ENCODE data around the gene MYO16. TPM values are rescaled to one million over a fixed set of nuclear protein-coding genes. Genes with fewer than 3 reads are reported as not detected.

Gene MYO16
- total and polyA plus RNA-seq, 9 donors: under 0.01 to 0.37 (median 0.16) TPM; not detected in 2

DNA sequence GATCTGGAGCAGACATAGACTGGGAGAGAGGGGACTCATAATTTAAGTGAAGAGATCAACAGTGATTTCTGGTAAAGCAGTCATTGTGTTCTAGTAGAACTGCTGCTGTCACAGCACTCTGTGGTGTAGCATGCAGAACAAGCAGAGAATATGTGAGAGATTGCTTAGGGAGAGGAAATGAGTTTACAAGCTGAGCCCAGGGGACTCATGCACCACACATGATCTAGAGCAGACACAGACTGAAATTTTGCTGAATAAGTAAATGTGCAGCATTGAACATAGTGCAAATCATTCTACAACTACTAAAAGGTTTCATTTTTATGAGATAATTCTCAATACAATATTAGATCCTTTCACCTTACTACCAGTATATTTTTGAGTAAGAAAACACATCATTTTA, 125.7 kb downstream of the MYO16 start:
- H3K9me3 ChIP-seq: no peaks in the 10 kb centered on the region
- no peak overlapping the region for H3K27ac ChIP-seq
- TF ChIP-seq POLR2A (IDR thresholded peaks at IDR 0.05): no peak
- TF ChIP-seq EP300 (IDR thresholded peaks at IDR 0.05): no peak
- no peak for TF ChIP-seq CTCF (IDR thresholded peaks at IDR 0.05)
- no peaks in the 10 kb centered on the region for H3K27me3 ChIP-seq
- no peaks in the 10 kb centered on the region for H3K36me3 ChIP-seq
- intact Hi-C loops (cut with DNase I): no loop called here
- no peak for DNase-seq
- H3K4me1 ChIP-seq (ENCODE audit: insufficient read depth): no peaks in the 10 kb centered on the region
- H3K4me3 ChIP-seq: no peak overlapping the region

GRCh38 chr13:108760129-108760528, 130.7 kb downstream of the MYO16 start:
- DNase-seq: no peak
- H3K36me3 ChIP-seq: no peaks in the 10 kb centered on the region
- 52 to 70% (median 61%) methylated on average over 1 of the region's 1 CpG for WGBS, 3 donors
- H3K4me3 ChIP-seq: no peak overlapping the region
- H3K27me3 ChIP-seq: no peaks in the 10 kb centered on the region
- H3K27ac ChIP-seq: no peak overlapping the region
- TF ChIP-seq EP300 (IDR thresholded peaks at IDR 0.05): no peak
- no peaks in the 10 kb centered on the region for H3K9me3 ChIP-seq
- H3K4me1 ChIP-seq (ENCODE audit: insufficient read depth): no peaks in the 10 kb centered on the region
- intact Hi-C loops (cut with DNase I): no loop called here

GRCh38 chr13:108760541-108760940, 131.1 kb downstream of the MYO16 start:
- H3K9me3 ChIP-seq: no peaks in the 10 kb centered on the region
- TF ChIP-seq EP300 (IDR thresholded peaks at IDR 0.05): no peak
- no peak for TF ChIP-seq CTCF (IDR thresholded peaks at IDR 0.05)
- no peak for TF ChIP-seq POLR2A (IDR thresholded peaks at IDR 0.05)
- WGBS, 3 donors: 54 to 63% (median 56%) methylated on average over 3 of the region's 3 CpGs
- H3K4me1 ChIP-seq (ENCODE audit: insufficient read depth): no peaks in the 10 kb centered on the region
- H3K27me3 ChIP-seq: no peaks in the 10 kb centered on the region
- no peak for DNase-seq
- no peak overlapping the region for H3K27ac ChIP-seq
- intact Hi-C loops (cut with DNase I): no loop called here
- H3K4me3 ChIP-seq: no peak overlapping the region
- no peaks in the 10 kb centered on the region for H3K36me3 ChIP-seq

DNA sequence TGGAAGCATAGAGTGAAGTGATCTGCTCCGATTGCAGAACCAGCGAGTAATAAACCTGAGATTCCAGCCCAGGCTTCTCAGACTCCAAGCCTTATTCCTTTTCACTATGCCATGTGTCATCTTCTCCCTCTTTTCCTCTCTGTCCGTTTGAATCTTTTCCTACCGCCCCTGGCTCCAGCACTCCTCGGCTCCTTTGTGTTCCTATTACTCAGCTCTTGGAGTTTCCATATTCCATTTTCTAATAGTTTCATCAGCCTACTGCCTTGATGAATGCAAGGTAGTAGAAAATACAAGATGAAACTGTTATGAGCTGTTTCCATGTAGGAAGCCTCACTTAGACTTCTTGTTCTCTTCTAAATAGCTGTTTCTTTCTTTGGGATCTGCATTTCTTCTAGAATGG, 138.6 kb downstream of the MYO16 start:
- Histone ChIP-seq H3K4me3 (no peak overlapping the region), H3K36me3 (no peaks in the 10 kb centered on the region), H3K9me3 (no peaks in the 10 kb centered on the region), H3K27ac (no peak overlapping the region), H3K4me1 (ENCODE audit: insufficient read depth) (no peaks in the 10 kb centered on the region), H3K27me3 (no peaks in the 10 kb centered on the region)
- TF ChIP-seq POLR2A (IDR thresholded peaks at IDR 0.05) (no peak), EP300 (IDR thresholded peaks at IDR 0.05) (no peak), CTCF (IDR thresholded peaks at IDR 0.05) (no peak)
- 68 to 82% (median 76%) methylated on average over 5 of the region's 5 CpGs for WGBS, 3 donors
- no peak for DNase-seq
- intact Hi-C loops (cut with DNase I): no loop called here

GRCh38 chr13:108769213-108770070, 140.0 kb downstream of the MYO16 start:
- no peaks in the 10 kb centered on the region for H3K36me3 ChIP-seq
- DNase-seq: no peak
- no peaks in the 10 kb centered on the region for H3K4me1 ChIP-seq (ENCODE audit: insufficient read depth)
- intact Hi-C loops (cut with DNase I): no loop called here
- H3K4me3 ChIP-seq: no peak overlapping the region
- WGBS, 3 donors: 75 to 82% (median 79%) methylated on average over 10 of the region's 10 CpGs
- no peaks in the 10 kb centered on the region for H3K27me3 ChIP-seq
- TF ChIP-seq POLR2A (IDR thresholded peaks at IDR 0.05) (no peak), CTCF (IDR thresholded peaks at IDR 0.05) (no peak), EP300 (IDR thresholded peaks at IDR 0.05) (no peak)
- no peaks in the 10 kb centered on the region for H3K9me3 ChIP-seq
- H3K27ac ChIP-seq: no peak overlapping the region

Measured in ovary (tissue), 9 donors.